Adrenal gland (tissue), 12 donors: ENCODE results near the gene CDS2. TPM values are rescaled to one million over a fixed set of nuclear protein-coding genes. Genes with fewer than 3 reads are reported as not detected.

Source experiments
- DNase-seq, 7 donors: peaks; one replicate each; pipeline ENCODE4 v3.0.0-alpha.2; 2019 to 2020
- H3K27ac ChIP-seq, 5 donors: fragments of 200-600 bp; sonication (generic) in 4 of 5; 1 replicate in 3 of 5; 2 replicates in 2 of 5; pipeline versions ENCODE4 v1.5.1 to v1.8.0; 2016 to 2020; ENCODE audit warnings: mild to moderate bottlenecking in 1 of 5
- H3K27me3 ChIP-seq: fragments of 200-600 bp; 2 replicates; pipeline ENCODE4 v1.8.0; 2021
- H3K36me3 ChIP-seq, 2 donors: fragments of 200-600 bp; replicated peaks in 1 of 2; 1 replicate in 1 of 2; 2 replicates in 1 of 2; pipeline versions ENCODE4 v1.5.1 to v1.8.0; 2018 to 2022
- H3K4me1 ChIP-seq, 2 donors: fragments of 200-600 bp; replicated peaks in 1 of 2; 1 replicate in 1 of 2; 2 replicates in 1 of 2; pipeline versions ENCODE4 v1.5.1 to v1.8.0; 2018 to 2021
- H3K4me3 ChIP-seq, 4 donors: fragments of 200-600 bp; sonication (generic) in 3 of 4; one replicate each; pipeline ENCODE4 v1.5.1; 2016 to 2018
- H3K9me3 ChIP-seq, 3 donors: fragments of 200-600 bp; sonication (generic) in 1 of 3; replicated peaks in 1 of 3; 1 replicate in 2 of 3; 2 replicates in 1 of 3; pipeline versions ENCODE4 v1.5.1 to v1.8.0; 2016 to 2021
- CTCF ChIP-seq, 6 experiments: fragments of 450-650 bp in 4 of 6; fragments of 200-600 bp in 2 of 6; sonication (generic) in 1 of 6; IDR thresholded peaks; 1 replicate in 5 of 6; 2 replicates in 1 of 6; pipeline versions ENCODE4 v1.5.1 to v1.8.0; 2016 to 2021; ENCODE audit warnings: antibody characterized with exemption in 6 of 6, mild to moderate bottlenecking in 2 of 6, moderate library complexity in 1 of 6
- POLR2A ChIP-seq, 2 donors: fragments of 450-650 bp; IDR thresholded peaks; one replicate each; pipeline ENCODE4 v1.6.1; 2017; ENCODE audit warnings: antibody characterized with exemption in 2 of 2, mild to moderate bottlenecking in 2 of 2, moderate library complexity in 1 of 2
- WGBS, 4 donors: extraction: QIAGEN DNeasy Blood & Tissue Kit in 2 of 4; methylation state at CpG; one replicate each; pipeline versions ENCODE4 v1.1.5 to v1.1.7; 2013 to 2017; 5-methylcytosine and 5-hydroxymethylcytosine counted together
- intact Hi-C, 2 donors: fragments of 100-400 bp; cut with DNase I; formaldehyde crosslinking; loops; one replicate each; pipeline versions ENCODE4 v1.14.1 to v1.15.0; 2022 to 2023
- polyA plus RNA-seq, 3 donors: library from polyadenylated mRNA; stranded (reverse); fragments of 200-250 nt in 2 of 3; fragments of 350-450 nt in 1 of 3; fragmentation: Illumina TruSeq in 1 of 3; extraction: RNeasy Lipid Tissue Mini Kit (QIAGEN cat#74804) in 1 of 3; gene quantifications; one replicate each; pipeline ENCODE4 v1.2.3, GENCODE V29; 2013 to 2014
- total RNA-seq, 9 donors: library from RNA; depleted of rRNA in 4 of 9; stranded (reverse); fragments of >200 nt in 4 of 9; fragments of 120-200 nt in 1 of 9; fragmentation: NEBNext Ultra II Directional in 1 of 9; extraction: Animal tissue kit (Norgen Biotek cat#: 25700) in 1 of 9; gene quantifications; one replicate each; pipeline versions ENCODE4 v1.1.0 to v1.2.4, GENCODE V29; 2013 to 2023
- donor health status: healthy with polysubstance abuse.
- donor health status: Bipolar disorder and iron deficiency.
- donor health status: DM: yes; HTN: yes; CAD: no.
- donor health status: DM: no; HTN: no; CAD: no.
- donor health status: DM: no; HTN: no; CAD: no.
- donor health status: DM: yes; HTN: yes; CAD: no.

CDS2 gene
- total and polyA plus RNA-seq, 12 donors: 11.8 to 71.0 (median 35.0) TPM

DNA sequence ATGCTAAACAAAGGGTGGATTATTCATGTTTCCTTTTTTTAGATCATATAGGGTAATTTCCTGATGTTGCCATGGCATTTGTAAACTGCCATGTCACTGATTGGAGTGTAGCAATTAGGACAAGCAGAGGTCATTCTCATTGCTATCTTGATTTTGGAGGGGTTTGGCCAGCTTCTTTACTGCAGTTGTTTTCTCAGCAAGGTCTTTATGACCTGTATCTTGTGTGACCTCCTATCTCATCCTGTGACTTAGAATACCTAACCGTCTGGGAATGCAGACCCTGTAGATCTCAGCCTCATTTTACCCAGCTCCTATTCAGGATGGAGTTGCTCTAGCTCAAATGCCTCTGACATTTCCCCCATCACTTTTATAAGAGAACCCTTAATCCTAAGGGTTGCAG lies 53.6 kb downstream of the CDS2 start:
- Histone ChIP-seq H3K4me3 (no peak overlapping the region), H3K4me1 (no peaks in the 10 kb centered on the region), H3K9me3 (no peaks in the 10 kb centered on the region), H3K27me3 (no peaks in the 10 kb centered on the region), H3K36me3 (peaks cover 0 to 29% of the 10 kb centered on the region in 2 donors), H3K27ac (peak overlapping the region in 1 of 5 donors; percentile 17)
- TF ChIP-seq CTCF (IDR thresholded peaks at IDR 0.05) (no peak), POLR2A (IDR thresholded peaks at IDR 0.05) (no peak)
- WGBS, 4 donors: 36 to 48% (median 46%) methylated on average over 1 of the region's 1 CpG
- intact Hi-C loops: no loop called here
- DNase-seq: no peak

- intact Hi-C loops: no loop called here
- peaks cover 0 to 30% of the 10 kb centered on the region in 2 donors for H3K36me3 ChIP-seq
Observed at GRCh38 chr20:5180933-5181332, 54.1 kb downstream of the CDS2 start.

DNA sequence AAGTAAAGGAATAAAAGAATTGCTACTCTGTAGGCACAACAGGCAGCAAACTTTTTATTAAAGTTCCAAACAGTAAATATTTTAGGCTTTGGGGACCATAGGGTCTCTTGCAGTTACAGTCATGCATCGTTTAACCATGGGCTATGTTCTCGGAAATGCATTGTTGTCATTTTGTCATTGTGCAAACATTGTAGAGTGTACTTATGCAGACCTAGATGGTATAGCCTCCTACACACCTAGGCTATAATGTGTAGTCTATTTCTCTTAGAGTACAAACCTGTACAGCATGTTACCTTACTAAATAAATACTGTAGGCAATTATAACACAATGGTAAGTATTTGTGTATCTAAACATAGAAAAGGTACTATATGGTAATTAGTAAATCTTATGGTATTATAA lies 54.7 kb downstream of the CDS2 start:
- WGBS, 4 donors: 86 to 98% (median 94%) methylated on average over 2 of the region's 2 CpGs
- no peak for TF ChIP-seq CTCF (IDR thresholded peaks at IDR 0.05)
- no peak for TF ChIP-seq POLR2A (IDR thresholded peaks at IDR 0.05)
- peaks cover 0 to 35% of the 10 kb centered on the region in 2 donors for H3K36me3 ChIP-seq
- H3K9me3 ChIP-seq: no peaks in the 10 kb centered on the region
- DNase-seq: no peak
- H3K4me1 ChIP-seq: no peaks in the 10 kb centered on the region
- peak overlapping the region in 1 of 5 donors; percentile 35 for H3K27ac ChIP-seq
- H3K27me3 ChIP-seq: no peaks in the 10 kb centered on the region
- H3K4me3 ChIP-seq: no peak overlapping the region
- intact Hi-C loops: no loop called here

More at GRCh38 chr20:5180933-5181332, 54.1 kb downstream of the CDS2 start:
- peak in 1 of 7 donors; percentile 11 for DNase-seq
- H3K27me3 ChIP-seq: no peaks in the 10 kb centered on the region
- H3K27ac ChIP-seq: peak overlapping the region in 1 of 5 donors; percentile 35
- H3K9me3 ChIP-seq: no peaks in the 10 kb centered on the region
- no peak overlapping the region for H3K4me3 ChIP-seq
- no peaks in the 10 kb centered on the region for H3K4me1 ChIP-seq
- TF ChIP-seq CTCF (IDR thresholded peaks at IDR 0.05): no peak
- TF ChIP-seq POLR2A (IDR thresholded peaks at IDR 0.05): no peak
- WGBS, 4 donors: 46 to 77% (median 73%) methylated on average over 3 of the region's 3 CpGs

DNA sequence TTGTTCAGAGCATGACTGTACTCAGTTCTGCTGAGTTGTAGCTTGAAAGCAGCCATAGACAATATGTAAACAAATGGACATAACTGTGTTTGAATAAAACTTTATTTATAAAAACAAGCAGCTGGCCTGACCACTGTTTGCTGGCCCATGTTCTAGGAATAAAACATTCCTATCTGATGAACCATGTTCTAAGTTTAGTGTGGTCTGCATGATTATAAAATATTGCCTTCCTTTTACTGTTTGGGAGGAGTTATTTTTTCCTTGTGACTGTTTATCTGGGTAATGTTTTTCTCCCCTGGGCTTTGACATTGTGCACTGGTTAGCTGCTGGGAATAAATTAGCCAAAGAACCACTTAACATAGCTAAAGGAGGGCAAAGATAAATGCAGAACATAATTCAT lies 55.1 kb downstream of the CDS2 start:
- Histone ChIP-seq H3K27ac (peak overlapping the region in 1 of 5 donors; percentile 17), H3K4me1 (no peaks in the 10 kb centered on the region), H3K4me3 (no peak overlapping the region), H3K9me3 (no peaks in the 10 kb centered on the region), H3K27me3 (no peaks in the 10 kb centered on the region), H3K36me3 (peaks cover 0 to 40% of the 10 kb centered on the region in 2 donors)
- intact Hi-C loops: no loop called here
- TF ChIP-seq POLR2A (IDR thresholded peaks at IDR 0.05) (no peak), CTCF (IDR thresholded peaks at IDR 0.05) (no peak)
- DNase-seq: peak in 1 of 7 donors; percentile 21
